BLaER1 treated with 17β-estradiol and CSF1 and Interleukin-3, amounts not matched to agents 10 nM and 100 nM (cell line): Measurements from ENCODE around the gene CPEB1.
A peak's percentile ranks its signal among the peaks of the same experiment; 100 is the strongest.

Experiments
- H3K27ac ChIP-seq, 11 experiments: shearing (Covaris generic); formaldehyde crosslinking; 2 replicates each; pipeline ENCODE4 v1.8.1; 2022
- H3K27me3 ChIP-seq, 11 experiments: shearing (Covaris generic); formaldehyde crosslinking; 2 replicates each; pipeline ENCODE4 v1.8.1; 2022
- H3K36me3 ChIP-seq, 11 experiments: shearing (Covaris generic); formaldehyde crosslinking; 2 replicates each; pipeline ENCODE4 v1.8.1; 2022
- H3K4me1 ChIP-seq, 10 experiments: shearing (Covaris generic); formaldehyde crosslinking; 2 replicates each; pipeline ENCODE4 v1.8.1; 2022
- H3K4me2 ChIP-seq, 11 experiments: shearing (Covaris generic); formaldehyde crosslinking; 2 replicates each; pipeline ENCODE4 v1.8.1; 2022
- H3K4me3 ChIP-seq, 10 experiments: shearing (Covaris generic); formaldehyde crosslinking; 2 replicates each; pipeline ENCODE4 v1.8.1; 2022
- H3K9ac ChIP-seq, 11 experiments: shearing (Covaris generic); formaldehyde crosslinking; 2 replicates each; pipeline ENCODE4 v1.8.1; 2022
- H3K9me3 ChIP-seq, 11 experiments: shearing (Covaris generic); formaldehyde crosslinking; replicated peaks in 1 of 11; 2 replicates each; pipeline ENCODE4 v1.8.1; 2022
- H4K20me1 ChIP-seq, 11 experiments: shearing (Covaris generic); formaldehyde crosslinking; 2 replicates each; pipeline ENCODE4 v1.8.1; 2022
- Cebpa-rat ChIP-seq, 11 experiments: shearing (Covaris generic); IDR thresholded peaks; 2 replicates each; pipeline ENCODE4 v1.8.1; 2022

CPEB1 gene

DNA sequence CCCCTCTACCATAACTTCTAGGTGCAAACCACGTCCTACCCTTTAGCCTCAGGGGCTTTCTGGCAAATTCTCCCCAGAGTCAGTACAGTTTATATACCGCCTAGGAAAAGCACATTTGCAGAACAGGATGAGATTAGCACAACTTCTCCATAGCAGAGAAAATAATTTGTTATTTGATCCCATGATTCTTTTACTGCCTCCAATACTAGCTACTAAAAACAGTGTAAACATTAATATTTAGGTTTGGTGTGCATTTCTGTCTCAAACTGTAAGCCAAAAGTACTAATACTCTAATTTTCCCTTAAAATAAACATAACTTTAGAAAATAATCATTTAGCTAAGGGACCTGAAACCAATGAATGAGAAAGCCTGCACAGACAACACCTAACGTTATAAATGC is 4.5 kb downstream of the CPEB1 start:
- Histone ChIP-seq H3K9me3 (peaks cover 13 to 16% (median 15%) of the 10 kb centered on the region in 11 experiments; a peak in 20 of 22 replicates), H3K27me3 (no peaks in the 10 kb centered on the region)
- TF ChIP-seq Cebpa-rat (IDR thresholded peaks at IDR 0.05): no peak

GRCh38 chr15:82641129-82641798 is 5.9 kb downstream of the CPEB1 start:
- Histone ChIP-seq H3K4me1 (peaks cover 0 to 5% (median 0%) of the 10 kb centered on the region in 10 experiments; a peak in 1 of 20 replicates), H3K4me3 (no peak overlapping the region), H3K36me3 (no peaks in the 10 kb centered on the region), H3K4me2 (peak overlapping the region in 2 of 11 experiments; percentile 15 to 18; a peak in 3 of 22 replicates), H4K20me1 (no peaks in the 10 kb centered on the region), H3K27ac (no peak overlapping the region), H3K9ac (no peak overlapping the region), H3K27me3 (no peaks in the 10 kb centered on the region), H3K9me3 (peaks cover 0 to 2% (median 1%) of the 10 kb centered on the region in 11 experiments; a peak in 14 of 22 replicates)
- TF ChIP-seq Cebpa-rat (IDR thresholded peaks at IDR 0.05): no peak

More for the DNA sequence above, 4.5 kb downstream of the CPEB1 start:
- H3K27ac ChIP-seq: no peak overlapping the region
- H3K4me2 ChIP-seq: no peak overlapping the region
- peaks cover 0 to 5% (median 0%) of the 10 kb centered on the region in 10 experiments; a peak in 1 of 20 replicates for H3K4me1 ChIP-seq
- H3K4me3 ChIP-seq: no peak overlapping the region
- H4K20me1 ChIP-seq: no peaks in the 10 kb centered on the region
- H3K36me3 ChIP-seq: no peaks in the 10 kb centered on the region
- no peak overlapping the region for H3K9ac ChIP-seq

DNA sequence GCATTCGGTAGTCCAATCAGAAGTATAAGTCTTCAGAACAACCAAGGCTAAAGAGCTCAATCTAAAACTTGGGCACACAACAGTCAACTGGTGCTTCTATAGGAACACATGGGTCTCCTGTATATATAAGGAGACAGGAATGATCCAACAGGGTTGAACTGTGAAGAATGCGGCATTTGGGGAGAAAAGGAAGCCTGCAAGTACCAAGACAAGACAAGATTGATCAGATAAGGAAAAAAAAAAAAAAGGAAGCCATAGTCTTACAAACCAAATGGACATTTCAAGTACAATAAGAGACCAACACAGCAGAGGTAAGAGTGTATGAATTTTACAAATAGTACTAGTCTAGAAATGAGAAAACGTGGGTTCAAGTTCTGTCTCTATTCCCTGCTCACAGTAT is 6.5 kb downstream of the CPEB1 start:
- H3K27me3 ChIP-seq: no peaks in the 10 kb centered on the region
- H4K20me1 ChIP-seq: no peaks in the 10 kb centered on the region
- H3K4me2 ChIP-seq: no peak overlapping the region
- H3K36me3 ChIP-seq: no peaks in the 10 kb centered on the region
- TF ChIP-seq Cebpa-rat (IDR thresholded peaks at IDR 0.05): no peak
- H3K4me3 ChIP-seq: no peak overlapping the region
- no peak overlapping the region for H3K27ac ChIP-seq
- no peak overlapping the region for H3K9ac ChIP-seq
- no peaks in the 10 kb centered on the region for H3K9me3 ChIP-seq
- peaks cover 0 to 5% (median 0%) of the 10 kb centered on the region in 10 experiments; a peak in 1 of 20 replicates for H3K4me1 ChIP-seq

GRCh38 chr15:82635798-82636197 is 11.4 kb downstream of the CPEB1 start:
- no peak overlapping the region for H3K4me2 ChIP-seq
- H3K4me1 ChIP-seq: peaks cover 0 to 6% (median 0%) of the 10 kb centered on the region in 10 experiments; a peak in 4 of 20 replicates
- H3K4me3 ChIP-seq: no peak overlapping the region
- no peaks in the 10 kb centered on the region for H3K36me3 ChIP-seq
- no peak for TF ChIP-seq Cebpa-rat (IDR thresholded peaks at IDR 0.05)
- no peaks in the 10 kb centered on the region for H3K27me3 ChIP-seq
- H3K9me3 ChIP-seq: no peaks in the 10 kb centered on the region
- H3K9ac ChIP-seq: no peak overlapping the region
- no peak overlapping the region for H3K27ac ChIP-seq
- H4K20me1 ChIP-seq: no peaks in the 10 kb centered on the region

- TF ChIP-seq Cebpa-rat (IDR thresholded peaks at IDR 0.05): no peak
- no peak overlapping the region for H3K4me3 ChIP-seq
- H3K4me2 ChIP-seq: no peak overlapping the region
- H3K9ac ChIP-seq: no peak overlapping the region
- H3K27me3 ChIP-seq: no peaks in the 10 kb centered on the region
- no peaks in the 10 kb centered on the region for H3K36me3 ChIP-seq
- peaks cover 0 to 6% (median 0%) of the 10 kb centered on the region in 10 experiments; a peak in 4 of 20 replicates for H3K4me1 ChIP-seq
- H3K27ac ChIP-seq: no peak overlapping the region
- H3K9me3 ChIP-seq: no peaks in the 10 kb centered on the region
- H4K20me1 ChIP-seq: no peaks in the 10 kb centered on the region
Observed at GRCh38 chr15:82630033-82630432, 17.1 kb downstream of the CPEB1 start.

DNA sequence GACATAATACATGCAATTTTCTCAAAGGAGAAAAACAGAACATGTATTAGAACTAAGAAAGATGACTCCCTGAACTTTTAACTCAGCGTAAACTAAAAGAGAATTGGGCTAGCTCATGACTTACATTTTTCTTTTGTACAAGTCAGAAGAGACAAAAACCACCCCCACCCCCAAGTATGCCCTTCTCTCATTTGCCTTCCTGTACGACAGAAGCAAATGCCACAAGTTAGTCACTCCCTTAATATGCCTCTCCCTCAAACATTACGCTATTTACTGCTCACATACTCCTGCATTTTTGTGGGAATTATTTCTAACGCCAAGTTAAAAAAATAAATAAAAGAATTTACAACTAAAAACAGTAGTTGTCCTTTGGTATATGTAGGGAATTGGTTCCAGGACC is 22.0 kb downstream of the CPEB1 start:
- Histone ChIP-seq H3K9me3 (no peaks in the 10 kb centered on the region), H4K20me1 (no peaks in the 10 kb centered on the region), H3K27me3 (no peaks in the 10 kb centered on the region), H3K36me3 (no peaks in the 10 kb centered on the region), H3K4me1 (no peaks in the 10 kb centered on the region), H3K27ac (no peak overlapping the region), H3K9ac (no peak overlapping the region), H3K4me3 (no peak overlapping the region), H3K4me2 (no peak overlapping the region)
- no peak for TF ChIP-seq Cebpa-rat (IDR thresholded peaks at IDR 0.05)

GRCh38 chr15:82624438-82624837 is 22.7 kb downstream of the CPEB1 start:
- H3K9ac ChIP-seq: no peak overlapping the region
- no peak overlapping the region for H3K4me3 ChIP-seq
- no peak for TF ChIP-seq Cebpa-rat (IDR thresholded peaks at IDR 0.05)
- no peaks in the 10 kb centered on the region for H3K27me3 ChIP-seq
- H3K27ac ChIP-seq: no peak overlapping the region
- H3K9me3 ChIP-seq: no peaks in the 10 kb centered on the region
- no peaks in the 10 kb centered on the region for H4K20me1 ChIP-seq
- no peaks in the 10 kb centered on the region for H3K4me1 ChIP-seq
- H3K36me3 ChIP-seq: no peaks in the 10 kb centered on the region
- no peak overlapping the region for H3K4me2 ChIP-seq

DNA sequence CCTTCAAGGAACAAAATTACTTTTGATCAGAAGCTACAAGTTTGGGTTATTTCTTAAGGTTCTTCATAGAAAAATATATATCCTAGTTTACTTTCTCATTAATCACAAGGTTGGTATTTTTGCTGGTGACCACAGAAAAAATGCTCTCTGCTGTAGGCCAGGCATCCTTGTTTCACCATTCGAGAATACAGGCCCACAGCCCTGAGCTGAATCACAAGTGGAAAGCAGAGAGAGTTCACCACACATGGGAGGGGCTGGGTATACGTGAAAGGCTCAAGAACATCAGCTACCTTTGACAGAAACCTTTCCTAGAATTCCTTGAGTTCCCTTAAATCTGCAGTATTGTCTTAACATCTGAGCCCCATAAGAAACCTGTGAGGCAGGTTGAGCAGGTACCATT is 23.2 kb downstream of the CPEB1 start:
- H3K27me3 ChIP-seq: no peaks in the 10 kb centered on the region
- H3K4me1 ChIP-seq: no peaks in the 10 kb centered on the region
- H3K9ac ChIP-seq: no peak overlapping the region
- H3K4me2 ChIP-seq: no peak overlapping the region
- H3K36me3 ChIP-seq: no peaks in the 10 kb centered on the region
- H3K27ac ChIP-seq: no peak overlapping the region
- TF ChIP-seq Cebpa-rat (IDR thresholded peaks at IDR 0.05): no peak
- no peaks in the 10 kb centered on the region for H4K20me1 ChIP-seq
- H3K9me3 ChIP-seq: no peaks in the 10 kb centered on the region
- H3K4me3 ChIP-seq: no peak overlapping the region

DNA sequence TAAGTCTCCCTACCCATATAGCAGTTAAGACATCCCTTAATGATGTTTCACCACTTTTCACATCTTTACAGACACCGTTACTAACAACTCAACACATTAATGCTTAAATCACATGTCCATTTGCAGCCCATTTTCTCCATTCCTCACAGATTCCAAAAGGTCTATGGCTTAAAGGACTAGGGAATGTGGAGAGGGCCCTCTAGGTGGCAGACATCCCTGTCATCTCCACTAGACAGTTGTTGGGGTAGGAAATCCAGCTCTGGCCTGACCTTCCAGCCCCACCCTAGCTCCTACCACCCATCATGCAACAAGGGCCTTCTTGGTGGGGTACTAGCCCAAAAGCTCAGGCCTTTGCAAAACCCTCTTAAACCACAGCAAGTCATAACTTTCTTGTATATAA is 25.2 kb downstream of the CPEB1 start:
- H3K27ac ChIP-seq: no peak overlapping the region
- H4K20me1 ChIP-seq: no peaks in the 10 kb centered on the region
- H3K27me3 ChIP-seq: no peaks in the 10 kb centered on the region
- H3K9ac ChIP-seq: no peak overlapping the region
- no peak for TF ChIP-seq Cebpa-rat (IDR thresholded peaks at IDR 0.05)
- H3K9me3 ChIP-seq: no peaks in the 10 kb centered on the region
- H3K4me2 ChIP-seq: no peak overlapping the region
- no peak overlapping the region for H3K4me3 ChIP-seq
- H3K4me1 ChIP-seq: peaks cover 0 to 4% (median 0%) of the 10 kb centered on the region in 10 experiments; a peak in 1 of 20 replicates
- H3K36me3 ChIP-seq: no peaks in the 10 kb centered on the region

GRCh38 chr15:82613747-82614146 is 33.4 kb downstream of the CPEB1 start:
- H3K27ac ChIP-seq: no peak overlapping the region

More at GRCh38 chr15:82613747-82614146, 33.4 kb downstream of the CPEB1 start:
- Histone ChIP-seq H3K36me3 (no peaks in the 10 kb centered on the region), H3K4me2 (no peak overlapping the region), H3K27me3 (no peaks in the 10 kb centered on the region), H3K9me3 (no peaks in the 10 kb centered on the region), H3K4me3 (no peak overlapping the region), H3K9ac (no peak overlapping the region), H4K20me1 (no peaks in the 10 kb centered on the region), H3K4me1 (peaks cover 0 to 6% (median 0%) of the 10 kb centered on the region in 10 experiments; a peak in 1 of 20 replicates)
- TF ChIP-seq Cebpa-rat (IDR thresholded peaks at IDR 0.05): no peak
